H1 (cell line): ENCODE results near the gene COL20A1. TPM values are rescaled to one million over a fixed set of nuclear protein-coding genes. Genes with fewer than 3 reads are reported as not detected.

Experiments used
- CTCF ChIA-PET: fragments of 300-600 bp; sonication (Branson Sonifier 250); formaldehyde crosslinking; loops from one replicate; lab custom pipeline; 2021; ENCODE audit not compliant: partially characterized antibody; lab: Charles Lee
- POLR2A ChIA-PET: fragments of 300-600 bp; sonication (Branson Sonifier 250); formaldehyde crosslinking; loops from one replicate; lab custom pipeline; 2021; ENCODE audit warnings: inconsistent platforms; ENCODE audit not compliant: partially characterized antibody; lab: Charles Lee
- DNase-seq, 2 experiments: peaks; one replicate each; pipeline versions ENCODE4 v3.0.0 to v3.0.0-alpha.2; 2010 to 2022; ENCODE audit warnings: low spot score in 2 of 2, low read depth in 1 of 2, mixed read lengths in 1 of 2
- FAIRE-seq: peaks from 2 replicates; lab custom pipeline; 2011; peaks lifted over from hg19 to GRCh38; lab: Jason Lieb, UNC
- H2AFZ ChIP-seq: 2 replicates; pipeline ENCODE4 v1.8.1; 2012; ENCODE audit warnings: low read length, inconsistent platforms
- H2AK5ac ChIP-seq: 2 replicates; pipeline ENCODE4 v1.6.1; 2013; ENCODE audit warnings: low read depth, low read length
- H2BK120ac ChIP-seq: replicated peaks from 2 replicates; pipeline ENCODE3; 2013; ENCODE audit warnings: low read depth, low read length, inconsistent platforms
- H2BK12ac ChIP-seq: 2 replicates; pipeline ENCODE4 v1.6.1; 2013; ENCODE audit warnings: low read depth, low read length
- H2BK15ac ChIP-seq: 2 replicates; pipeline ENCODE4 v1.6.1; 2013; ENCODE audit warnings: low read length
- H2BK20ac ChIP-seq: 2 replicates; pipeline ENCODE4 v1.6.1; 2013; ENCODE audit warnings: low read length
- H2BK5ac ChIP-seq: 2 replicates; pipeline ENCODE4 v1.6.1; 2013; ENCODE audit warnings: low read depth, low read length
- H3K14ac ChIP-seq: 2 replicates; pipeline ENCODE4 v1.6.1; 2013; ENCODE audit warnings: inconsistent platforms; ENCODE audit not compliant: insufficient read length
- H3K18ac ChIP-seq: 2 replicates; pipeline ENCODE4 v1.6.1; 2013; ENCODE audit warnings: low read length; ENCODE audit errors: extremely low read depth
- H3K23ac ChIP-seq: 2 replicates; pipeline ENCODE4 v1.6.1; 2013; ENCODE audit warnings: inconsistent platforms; ENCODE audit not compliant: insufficient read length
- H3K23me2 ChIP-seq: 2 replicates; pipeline ENCODE4 v1.6.1; 2013; ENCODE audit warnings: low read depth, low read length
- H3K27ac ChIP-seq: 2 replicates; pipeline ENCODE4 v1.6.1; 2011; ENCODE audit warnings: low read depth, low read length, inconsistent platforms
- H3K27me3 ChIP-seq, 4 experiments: replicated peaks in 1 of 4; 1 replicate in 1 of 4; 2 replicates in 3 of 4; pipeline versions ENCODE4 v1.6.1 to v1.8.1; 2011 to 2013; ENCODE audit warnings: low read length in 3 of 4, mild to moderate bottlenecking in 3 of 4, inconsistent platforms in 2 of 4, mixed read lengths in 2 of 4, moderate library complexity in 1 of 4; ENCODE audit not compliant: control insufficient read depth in 3 of 4, insufficient read depth in 3 of 4; ENCODE audit errors: extremely low read depth in 1 of 4
- H3K36me3 ChIP-seq, 4 experiments: 2 replicates each; pipeline versions ENCODE4 v1.6.1 to v1.8.1; 2011 to 2013; ENCODE audit warnings: mild to moderate bottlenecking in 4 of 4, low read length in 3 of 4, moderate library complexity in 2 of 4, control low read depth in 1 of 4, inconsistent platforms in 1 of 4; ENCODE audit not compliant: insufficient read depth in 4 of 4, control insufficient read depth in 2 of 4
- H3K4ac ChIP-seq: replicated peaks from 2 replicates; pipeline ENCODE3; 2013; ENCODE audit warnings: low read length, low read depth, mixed read lengths, inconsistent platforms; ENCODE audit not compliant: insufficient read length
- H3K4me1 ChIP-seq, 4 experiments: replicated peaks in 1 of 4; 1 replicate in 1 of 4; 2 replicates in 3 of 4; pipeline versions ENCODE4 v1.6.1 to v1.8.1; 2011 to 2013; ENCODE audit warnings: low read length in 3 of 4, inconsistent platforms in 2 of 4, mixed read lengths in 1 of 4; ENCODE audit not compliant: insufficient read depth in 4 of 4, control insufficient read depth in 3 of 4
- H3K4me2 ChIP-seq, 2 experiments: 2 replicates each; pipeline versions ENCODE4 v1.6.1 to v1.8.1; 2011 to 2013; ENCODE audit warnings: low read depth in 2 of 2, low read length in 2 of 2, control low read depth in 1 of 2, inconsistent platforms in 1 of 2, mild to moderate bottlenecking in 1 of 2; ENCODE audit not compliant: insufficient read depth in 1 of 2
- H3K4me3 ChIP-seq, 4 experiments: fragments of 200-600, 300-600 bp in 1 of 4; sonication (generic), shearing (Covaris generic), sonication (Bioruptor Twin) in 1 of 4; 2 replicates each; pipeline versions ENCODE4 v1.5.1 to v1.8.1; 2011 to 2016; ENCODE audit warnings: low read length in 4 of 4, low read depth in 3 of 4, control low read depth in 2 of 4, inconsistent platforms in 2 of 4, mild to moderate bottlenecking in 2 of 4, mixed read lengths in 1 of 4, moderate library complexity in 1 of 4; ENCODE audit not compliant: insufficient read depth in 2 of 4; ENCODE audit errors: extremely low read depth in 1 of 4
- H3K56ac ChIP-seq: replicated peaks from 2 replicates; pipeline ENCODE3; 2013; ENCODE audit warnings: low read depth, mild to moderate bottlenecking, mixed read lengths, low read length, inconsistent platforms; ENCODE audit not compliant: insufficient read length
- H3K79me1 ChIP-seq: 2 replicates; pipeline ENCODE4 v1.6.1; 2013; ENCODE audit warnings: low read depth, low read length, control low read depth
- H3K79me2 ChIP-seq, 2 experiments: 2 replicates each; pipeline versions ENCODE4 v1.6.1 to v1.8.1; 2012 to 2013; ENCODE audit warnings: low read length in 2 of 2, mild to moderate bottlenecking in 2 of 2, inconsistent platforms in 1 of 2; ENCODE audit not compliant: insufficient read depth in 2 of 2, control insufficient read depth in 1 of 2
- H3K9ac ChIP-seq, 4 experiments: replicated peaks in 1 of 4; 1 replicate in 1 of 4; 2 replicates in 3 of 4; pipeline versions ENCODE4 v1.6.1 to v1.8.1; 2011 to 2013; ENCODE audit warnings: low read depth in 3 of 4, low read length in 3 of 4, control low read depth in 2 of 4, mild to moderate bottlenecking in 2 of 4, moderate library complexity in 2 of 4, inconsistent platforms in 1 of 4; ENCODE audit errors: extremely low read depth in 1 of 4
- H3K9me3 ChIP-seq, 2 experiments: 2 replicates each; pipeline versions ENCODE4 v1.6.1 to v1.8.1; 2012 to 2013; ENCODE audit warnings: mild to moderate bottlenecking in 2 of 2, moderate library complexity in 2 of 2, control low read depth in 1 of 2, inconsistent platforms in 1 of 2, low read depth in 1 of 2, low read length in 1 of 2, mixed read lengths in 1 of 2; ENCODE audit not compliant: insufficient read depth in 2 of 2
- H4K20me1 ChIP-seq, 2 experiments: replicated peaks in 1 of 2; 2 replicates each; pipeline versions ENCODE3 to v1.8.1; 2011 to 2013; ENCODE audit warnings: inconsistent platforms in 2 of 2, low read length in 2 of 2, mild to moderate bottlenecking in 1 of 2; ENCODE audit not compliant: insufficient read depth in 2 of 2, control insufficient read depth in 1 of 2
- H4K5ac ChIP-seq: 2 replicates; pipeline ENCODE4 v1.6.1; 2013; ENCODE audit warnings: low read length, low read depth, mixed read lengths, inconsistent platforms; ENCODE audit not compliant: insufficient read length
- H4K8ac ChIP-seq: 2 replicates; pipeline ENCODE4 v1.8.0; 2013; ENCODE audit warnings: mild to moderate bottlenecking, moderate library complexity, low read length, inconsistent platforms; ENCODE audit not compliant: insufficient read depth; ENCODE audit errors: extremely low read depth
- H4K91ac ChIP-seq: replicated peaks from 2 replicates; pipeline ENCODE3; 2013; ENCODE audit warnings: low read length, mixed read lengths, inconsistent platforms; ENCODE audit not compliant: insufficient read length
- BCL11A ChIP-seq, 2 experiments: IDR thresholded peaks; one replicate each; pipeline ENCODE4 v1.6.1; 2011; ENCODE audit warnings: low read depth in 2 of 2, low read length in 2 of 2, mild to moderate bottlenecking in 2 of 2
- CREB1 ChIP-seq: IDR thresholded peaks from 2 replicates; pipeline ENCODE4 v1.6.1; 2012; ENCODE audit warnings: inconsistent platforms
- MAFK ChIP-seq: IDR thresholded peaks from 2 replicates; pipeline ENCODE4 v1.6.1; 2012; ENCODE audit warnings: low read depth, mild to moderate bottlenecking, improper control_type of control experiment, low read length
- ZNF274 ChIP-seq: IDR thresholded peaks from 2 replicates; pipeline ENCODE4 v1.7.0; 2012; ENCODE audit warnings: low read length, borderline replicate concordance; ENCODE audit errors: extremely low read depth
- WGBS, 2 experiments: shearing (Covaris generic) in 1 of 2; methylation state at CpG; one replicate each; pipeline versions ENCODE4 v1.1.6 to v1.1.7; 2013 to 2015; ENCODE audit warnings: low lambda C conversion rate in 2 of 2, mixed read lengths in 2 of 2, inconsistent platforms in 1 of 2, low coverage in 1 of 2, missing lambda C conversion rate in 1 of 2; ENCODE audit not compliant: insufficient replicate concordance in 2 of 2, insufficient coverage in 1 of 2, insufficient read length in 1 of 2; ENCODE audit errors: extremely low coverage in 1 of 2, missing lambda C conversion rate in 1 of 2; 5-methylcytosine and 5-hydroxymethylcytosine counted together
- polyA plus RNA-seq, 7 experiments: library from polyadenylated mRNA; depleted of rRNA in 3 of 7; stranded (reverse) in 5 of 7; unstranded in 2 of 7; fragments of >200 nt in 5 of 7; fragments of 200-250 nt in 2 of 7; gene quantifications; 1 replicate in 5 of 7; 2 replicates in 1 of 7; 4 replicates in 1 of 7; pipeline versions ENCODE4 v1.2.1 to v1.2.3, GENCODE V29; 2011 to 2013; ENCODE audit warnings: missing spikeins in 2 of 7, mixed read lengths in 2 of 7
- total RNA-seq: library from RNA; stranded (reverse); fragmentation: NEBNext Ultra II Directional; extraction: Animal tissue kit (Norgen Biotek cat#: 25700); gene quantifications from 2 replicates; pipeline ENCODE4 v1.2.1, GENCODE V29; 2021

Gene COL20A1
- total and polyA plus RNA-seq, 2 of the 8 experiments (the other 6 are each of a cell fraction or from before 2014, with no cell fraction given), result 0.19 to 0.21 TPM

- Histone ChIP-seq H3K18ac (no peak overlapping the region), H4K8ac (no peak overlapping the region), H4K91ac (no peak overlapping the region), H3K4me1 (peaks cover 0 to 33% (median 26%) of the 10 kb centered on the region in 4 experiments; a peak in 6 of 7 replicates), H3K9me3 (no peaks in the 10 kb centered on the region), H2BK5ac (0 out of 2 replicates have a peak overlapping the region, but pooled peaks have one; percentile 60)
- FAIRE-seq, result no peak
- TF ChIP-seq BCL11A (IDR thresholded peaks at IDR 0.05; ENCODE audit: low read depth in 2 of 2, low read length in 2 of 2) (no peak), MAFK (no peak), CREB1 (no peak), ZNF274 (no peak)
- TF ChIP-seq, all 59 proteins: peak for 0
- H3K9ac ChIP-seq, result no peak overlapping the region
- no peak overlapping the region for H4K5ac ChIP-seq
- no peak overlapping the region for H3K27ac ChIP-seq
- no peak overlapping the region for H2AFZ ChIP-seq
- H3K4me3 ChIP-seq, result no peak overlapping the region
- H2BK120ac ChIP-seq, result no peak overlapping the region
- H2BK20ac ChIP-seq, result no peak overlapping the region
- WGBS, 2 experiments, result 89% methylated on average over 16 of the region's 16 CpGs; no CpG with 5 or more reads in 1 of the 2 experiments
- H3K56ac ChIP-seq, result no peak overlapping the region
- peak overlapping the region; percentile 68; the same call in 1 of the 2 replicates for H2BK12ac ChIP-seq
- H3K4ac ChIP-seq, result no peak overlapping the region
- H4K20me1 ChIP-seq, result peaks cover 0 to 8% of the 10 kb centered on the region in 2 experiments
- DNase-seq, result no peak
- no peak overlapping the region for H3K4me2 ChIP-seq
- no peak overlapping the region for H3K14ac ChIP-seq
- ChIA-PET POLR2A (interaction anchor here (1.1 to 3.7 kb wide), 6 partner anchors 10 to 365 kb away, joined by 3 to 26 read pairs (median 4); partner anchors contain the start of gene PPDPF), CTCF (interaction anchor here (0.8 to 9.9 kb wide), 22 partner anchors 11 to 530 kb away, joined by 3 to 81 read pairs (median 6); partner anchors contain the start of genes ARFGAP1, BIRC7 and NKAIN4)
- H2BK15ac ChIP-seq, result no peak overlapping the region
- H3K23ac ChIP-seq, result no peak overlapping the region
- peaks cover 0 to 16% (median 5%) of the 10 kb centered on the region in 4 experiments; a peak in 4 of 8 replicates for H3K36me3 ChIP-seq
- H3K79me1 ChIP-seq, result no peaks in the 10 kb centered on the region; the same call in 1 of the 2 replicates
- peaks cover 3% of the 10 kb centered on the region; the same call in 1 of the 2 replicates for H3K23me2 ChIP-seq
- peaks cover 0 to 9% (median 0%) of the 10 kb centered on the region in 4 experiments; a peak in 2 of 7 replicates for H3K27me3 ChIP-seq
- H3K79me2 ChIP-seq, result no peaks in the 10 kb centered on the region
- peak overlapping the region; percentile 53; the same call in 1 of the 2 replicates for H2AK5ac ChIP-seq
These were observed 689 bp upstream of the COL20A1 start for GRCh38 chr20:63292292-63292701.
